IMR-90 (cell line): ENCODE results near the gene UBE2D4. TPM values are rescaled to one million over a fixed set of nuclear protein-coding genes. Genes with fewer than 3 reads are reported as not detected.
"Not testable (repeated sequence)": the region's sequence is repeated elsewhere in the genome, so short reads cannot be mapped to it uniquely, and the experiment has no call there.

ENCODE experiments used
- ATAC-seq: fragments of 200-7000 bp; cut with Tn5 transposase; 2 replicates; pipeline ENCODE4 v1.9.1; 2020; ENCODE audit warnings: low read depth, mild to moderate bottlenecking, moderate library complexity
- BruUV-seq: library from RNA; stranded (reverse); fragments of 400-500 nt; replicated peaks from 2 replicates; lab custom pipeline; 2021; lab: Mats Ljungman, UMichigan
- CTCF ChIA-PET: fragments of 300-600 bp; formaldehyde crosslinking; extraction: SDS; loops from one replicate; lab custom pipeline; 2021; ENCODE audit warnings: antibody characterized with exemption; lab: Yijun Ruan, JAX
- POLR2A ChIA-PET: fragments of 300-600 bp; sonication (Branson Sonifier 250); formaldehyde crosslinking; loops from one replicate; lab custom pipeline; 2022; ENCODE audit warnings: antibody characterized with exemption; ENCODE audit not compliant: unreplicated experiment; lab: Charles Lee
- DNase-seq: peaks from one replicate; pipeline ENCODE4 v3.0.0; 2013
- H2AFZ ChIP-seq: replicated peaks from 2 replicates; pipeline ENCODE3; 2013; ENCODE audit warnings: low read length, mild to moderate bottlenecking; ENCODE audit not compliant: poor library complexity
- H2AK5ac ChIP-seq: 2 replicates; pipeline ENCODE4 v1.6.1; 2013; ENCODE audit warnings: low read depth, low read length, inconsistent platforms
- H2AK9ac ChIP-seq: replicated peaks from 2 replicates; pipeline ENCODE3; 2013; ENCODE audit warnings: mild to moderate bottlenecking, low read depth, low read length, moderate library complexity; ENCODE audit not compliant: poor library complexity
- H2BK120ac ChIP-seq: 2 replicates; pipeline ENCODE4 v1.6.1; 2013; ENCODE audit warnings: low read depth, low read length, inconsistent platforms
- H2BK15ac ChIP-seq: 3 replicates; pipeline ENCODE4 v1.6.1; 2013; ENCODE audit warnings: low read depth, low read length, inconsistent platforms
- H2BK20ac ChIP-seq: 2 replicates; pipeline ENCODE4 v1.6.1; 2013; ENCODE audit warnings: low read depth, mild to moderate bottlenecking, inconsistent platforms, low read length, moderate library complexity
- H2BK5ac ChIP-seq: 2 replicates; pipeline ENCODE4 v1.6.1; 2013; ENCODE audit warnings: mild to moderate bottlenecking, low read depth, low read length, inconsistent platforms; ENCODE audit not compliant: poor library complexity, severe bottlenecking
- H3K14ac ChIP-seq: replicated peaks from 2 replicates; pipeline ENCODE4 v1.6.1; 2013; ENCODE audit warnings: low read depth, low read length, inconsistent platforms
- H3K18ac ChIP-seq: 2 replicates; pipeline ENCODE4 v1.6.1; 2013; ENCODE audit warnings: low read depth, low read length, control low read depth
- H3K23ac ChIP-seq: 2 replicates; pipeline ENCODE4 v1.6.1; 2013; ENCODE audit warnings: low read depth, low read length, inconsistent platforms
- H3K27ac ChIP-seq: 2 replicates; pipeline ENCODE4 v1.5.1; 2013; ENCODE audit warnings: mild to moderate bottlenecking, control low read depth, low read length; ENCODE audit not compliant: insufficient read depth
- H3K27me3 ChIP-seq: 2 replicates; pipeline ENCODE4 v1.6.1; 2013; ENCODE audit warnings: low read length; ENCODE audit not compliant: control insufficient read depth, insufficient read depth
- H3K36me3 ChIP-seq: 2 replicates; pipeline ENCODE4 v1.6.1; 2013; ENCODE audit warnings: low read length, mixed read lengths; ENCODE audit not compliant: control insufficient read depth, insufficient read depth
- H3K4ac ChIP-seq: 2 replicates; pipeline ENCODE4 v1.6.1; 2013; ENCODE audit warnings: low read depth, low read length, inconsistent platforms
- H3K4me1 ChIP-seq: 2 replicates; pipeline ENCODE4 v1.6.1; 2013; ENCODE audit warnings: low read length, mixed read lengths; ENCODE audit not compliant: control insufficient read depth, insufficient read depth
- H3K4me2 ChIP-seq: 2 replicates; pipeline ENCODE4 v1.6.1; 2013; ENCODE audit warnings: low read depth, mild to moderate bottlenecking, control low read depth, low read length, moderate library complexity
- H3K4me3 ChIP-seq: 2 replicates; pipeline ENCODE4 v1.5.1; 2013; ENCODE audit warnings: low read depth, mild to moderate bottlenecking, control low read depth, low read length, moderate library complexity; ENCODE audit not compliant: insufficient read depth
- H3K56ac ChIP-seq: 2 replicates; pipeline ENCODE4 v1.6.1; 2013; ENCODE audit warnings: low read length, inconsistent platforms; ENCODE audit not compliant: insufficient read depth; ENCODE audit errors: extremely low read depth
- H3K79me1 ChIP-seq, 2 experiments: 2 replicates each; pipeline ENCODE4 v1.6.1; 2013; ENCODE audit warnings: low read length in 2 of 2, inconsistent platforms in 1 of 2, low read depth in 1 of 2
- H3K9ac ChIP-seq: 2 replicates; pipeline ENCODE4 v1.6.1; 2013; ENCODE audit warnings: low read depth, low read length, control low read depth
- H3K9me1 ChIP-seq: 2 replicates; pipeline ENCODE4 v1.6.1; 2013; ENCODE audit warnings: low read length, inconsistent platforms; ENCODE audit not compliant: insufficient read depth
- H3K9me3 ChIP-seq: 2 replicates; pipeline ENCODE4 v1.6.1; 2013; ENCODE audit warnings: low read length; ENCODE audit not compliant: control insufficient read depth, insufficient read depth
- H4K20me1 ChIP-seq: 2 replicates; pipeline ENCODE4 v1.6.1; 2013; ENCODE audit warnings: low read length, inconsistent platforms; ENCODE audit not compliant: insufficient read depth
- H4K5ac ChIP-seq: 2 replicates; pipeline ENCODE4 v1.6.1; 2013; ENCODE audit warnings: mild to moderate bottlenecking, low read depth, low read length, control low read depth
- H4K8ac ChIP-seq, 2 experiments: 2 replicates each; pipeline ENCODE4 v1.6.1; 2013; ENCODE audit warnings: low read depth in 2 of 2, low read length in 2 of 2, control low read depth in 1 of 2, inconsistent platforms in 1 of 2
- H4K91ac ChIP-seq: 2 replicates; pipeline ENCODE4 v1.6.1; 2013; ENCODE audit warnings: low read depth, low read length, inconsistent platforms; ENCODE audit not compliant: insufficient read depth
- WGBS, 2 experiments: methylation state at CpG; one replicate each; pipeline versions ENCODE4 v1.1.5 to v1.1.7; 2013; ENCODE audit warnings: missing lambda C conversion rate in 2 of 2; ENCODE audit not compliant: insufficient read length in 1 of 2; ENCODE audit errors: extremely low coverage in 2 of 2; 5-methylcytosine and 5-hydroxymethylcytosine counted together
- dilution Hi-C: fragments of 300-500 bp; cut with HindIII; formaldehyde crosslinking; loops from one replicate; pipeline ENCODE4 v1.14.3; 2018; ENCODE audit warnings: low sequenced_read_pairs; ENCODE audit not compliant: unreplicated experiment
- in situ Hi-C: fragments of 300-500 bp; cut with MboI; formaldehyde crosslinking; loops from 3 replicates; pipeline ENCODE4 v1.14.3; 2019; ENCODE audit warnings: low sequenced_read_pairs, inconsistent platforms, mixed read lengths
- intact Hi-C: fragments of 100-400 bp; cut with micrococcal nuclease; formaldehyde crosslinking; loops from 2 replicates; pipeline ENCODE4 v1.10.0; 2022
- polyA plus RNA-seq, 3 experiments: library from polyadenylated mRNA; depleted of rRNA; stranded (reverse); fragments of >200 nt; gene quantifications; 2 replicates each; pipeline ENCODE4 v1.2.3, GENCODE V29; 2012; ENCODE audit warnings: low replicate concordance in 1 of 3
- total RNA-seq: library from RNA; depleted of rRNA; stranded (reverse); fragments of >200 nt; gene quantifications from 2 replicates; pipeline ENCODE4 v1.2.3, GENCODE V29; 2012

Gene UBE2D4
- total and polyA plus RNA-seq, 2 of the 4 experiments (the other 2 are of a cell fraction) = 9.7 to 10.5 TPM

DNA sequence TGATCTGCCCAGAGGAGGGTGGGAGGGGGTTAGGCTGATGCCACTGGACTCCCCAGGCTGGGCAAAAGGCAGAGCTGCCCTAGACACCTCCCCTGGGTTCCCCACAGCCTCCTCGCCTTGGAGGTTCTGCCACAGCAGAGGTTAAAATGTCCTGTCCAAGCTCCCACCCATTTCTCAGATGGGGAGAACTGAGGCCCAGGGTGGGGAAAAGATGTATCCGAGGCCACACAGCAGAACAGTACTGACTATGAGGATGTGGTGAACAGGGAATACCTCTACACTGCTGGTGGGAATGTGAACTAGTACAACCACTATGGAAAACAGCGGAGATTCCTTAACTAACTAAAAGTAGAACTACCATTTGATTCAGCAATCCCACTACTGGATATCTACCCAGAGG is 40.2 kb downstream of the UBE2D4 start:
- H3K9me1 ChIP-seq, H3K9ac ChIP-seq, H2BK5ac ChIP-seq, H3K18ac ChIP-seq, CTCF ChIA-PET, H4K91ac ChIP-seq, dilution Hi-C loops, H2BK15ac ChIP-seq, H4K5ac ChIP-seq, H2AK5ac ChIP-seq, in situ Hi-C loops, H3K23ac ChIP-seq, H2AK9ac ChIP-seq, H3K27me3 ChIP-seq, H2BK120ac ChIP-seq, H3K4me1 ChIP-seq, BruUV-seq, intact Hi-C loops, DNase-seq, H3K4me2 ChIP-seq, H3K79me1 ChIP-seq, H3K4ac ChIP-seq, H2AFZ ChIP-seq, H3K14ac ChIP-seq, H4K8ac ChIP-seq, H3K27ac ChIP-seq, H3K36me3 ChIP-seq, H3K9me3 ChIP-seq, H3K56ac ChIP-seq, POLR2A ChIA-PET, H3K4me3 ChIP-seq, ATAC-seq, H2BK20ac ChIP-seq, H4K20me1 ChIP-seq: not testable (repeated sequence)
- WGBS, 2 experiments = no CpG with 5 or more reads among the region's 3 CpGs

DNA sequence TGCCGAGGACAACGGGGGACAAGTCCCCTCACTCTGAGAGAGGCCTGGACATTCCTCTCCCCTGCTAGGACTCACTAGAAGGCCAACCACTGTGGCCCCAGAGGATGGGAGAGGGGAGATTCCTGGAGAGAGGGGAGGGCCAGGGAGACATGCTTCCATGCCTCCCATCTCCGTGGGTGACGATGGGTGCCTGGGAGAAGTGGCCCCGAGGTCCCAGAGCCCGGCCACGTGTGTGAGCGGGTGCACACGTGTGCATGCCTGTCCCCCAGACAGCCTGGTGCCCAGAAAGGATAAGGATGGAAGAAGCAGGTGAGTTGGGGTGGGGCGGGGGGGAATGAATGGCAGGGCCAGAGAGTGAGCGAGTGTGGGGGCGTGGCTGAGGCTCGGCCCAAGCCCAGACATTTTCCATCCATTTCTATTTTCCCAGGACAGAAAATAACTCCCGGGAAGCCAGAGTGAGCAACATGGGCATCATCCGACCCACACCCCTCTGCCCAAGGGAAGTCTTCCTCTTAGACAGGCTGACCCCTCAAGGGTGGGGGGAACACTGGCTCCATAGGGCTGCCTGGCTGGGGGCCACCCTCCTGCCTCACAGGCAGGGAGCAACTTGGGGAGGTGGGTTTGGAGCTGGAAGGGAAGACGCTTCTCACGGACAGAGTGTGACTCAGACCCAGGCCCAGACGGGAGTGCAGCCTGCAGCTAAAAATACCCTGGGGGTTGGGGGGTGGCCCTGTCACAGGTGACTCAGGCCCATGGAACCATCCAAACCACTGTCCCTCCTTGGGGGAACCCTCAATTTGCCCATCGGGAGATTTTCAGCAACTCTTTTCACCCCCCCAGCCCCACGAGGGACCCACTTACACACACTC is 42.2 kb downstream of the UBE2D4 start:
- H3K9me3 ChIP-seq, H2AK5ac ChIP-seq, H4K8ac ChIP-seq, H2BK15ac ChIP-seq, H2BK20ac ChIP-seq, H3K4me3 ChIP-seq, dilution Hi-C loops, H3K4me2 ChIP-seq, H3K27me3 ChIP-seq, BruUV-seq, H3K4ac ChIP-seq, POLR2A ChIA-PET, H3K36me3 ChIP-seq, H3K27ac ChIP-seq, H4K5ac ChIP-seq, H2AK9ac ChIP-seq, H2BK120ac ChIP-seq, H2BK5ac ChIP-seq, H3K79me1 ChIP-seq, H2AFZ ChIP-seq, H3K56ac ChIP-seq, H3K9me1 ChIP-seq, H3K4me1 ChIP-seq, H3K14ac ChIP-seq, CTCF ChIA-PET, H3K23ac ChIP-seq, intact Hi-C loops, H3K18ac ChIP-seq, H4K91ac ChIP-seq, in situ Hi-C loops, H4K20me1 ChIP-seq, H3K9ac ChIP-seq, DNase-seq: not testable (repeated sequence)
- no CpG with 5 or more reads among the region's 20 CpGs for WGBS, 2 experiments
- ATAC-seq = peak; percentile 91
